Measurements from ENCODE around the gene STYX. TPM values are rescaled to one million over a fixed set of nuclear protein-coding genes. Genes with fewer than 3 reads are reported as not detected.

STYX gene
- total RNA-seq, 1 experiment from 2014 or later = 20.6 TPM

DNA sequence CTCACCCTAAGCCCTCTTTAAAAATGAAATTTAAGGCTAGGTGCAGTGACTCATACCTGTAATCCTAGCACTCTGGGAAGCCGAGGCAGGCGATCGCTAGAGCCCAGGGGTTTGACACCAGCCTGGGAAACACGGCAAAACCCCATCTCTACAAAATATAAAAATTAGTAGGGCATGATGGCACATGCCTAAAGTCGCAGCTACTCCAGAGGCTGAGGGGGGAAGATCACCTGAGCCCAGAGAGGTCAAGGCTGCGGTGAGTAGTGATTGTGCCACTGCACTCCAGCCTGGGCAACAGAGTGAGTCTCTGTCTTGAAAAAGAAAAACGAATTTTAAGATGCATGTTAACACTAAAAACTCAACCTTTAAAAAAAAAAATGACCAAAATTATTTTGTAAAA is 48.7 kb downstream of the STYX start:
- Histone ChIP-seq H3K36me3 (ENCODE audit: control insufficient read depth, insufficient read depth, low read length) (peaks cover 30% of the 10 kb centered on the region), H3K9me3 (ENCODE audit: control insufficient read depth, insufficient read depth, low read depth, low read length) (no peaks in the 10 kb centered on the region), H3K27me3 (ENCODE audit: control insufficient read depth, insufficient read depth, low read length) (no peaks in the 10 kb centered on the region), H3K4me1 (ENCODE audit: control insufficient read depth, insufficient read depth, low read length) (no peaks in the 10 kb centered on the region), H3K4me3 (ENCODE audit: low read depth in 2 of 2, low read length in 2 of 2) (no peak overlapping the region), H3K27ac (ENCODE audit: low read length) (no peak overlapping the region)
- ChIA-PET POLR2A (no interaction called here), CTCF (interaction anchor here (0.6 kb wide), 1 partner anchor 73 kb away, joined by 10 read pairs; no protein-coding TSS in a partner anchor)
- in situ Hi-C loops (cut with HindIII; ENCODE audit: low pct_unique_long_range_greater_than_20kb, low sequenced_read_pairs) (no loop called here), intact Hi-C loops (cut with micrococcal nuclease; ENCODE audit: unreplicated experiment) (no loop called here)
- ATAC-seq (no peak), DNase-seq (ENCODE audit: low read depth, low spot score) (no peak)
- TF ChIP-seq REST (IDR thresholded peaks at IDR 0.05; ENCODE audit: insufficient read depth in 1 of 2, low read depth in 2 of 2, low read length in 1 of 2) (no peak), POLR2AphosphoS5 (IDR thresholded peaks at IDR 0.05; ENCODE audit: low read depth, low read length) (no peak), TCF7L2 (IDR thresholded peaks at IDR 0.05; ENCODE audit: low read depth, low read length) (no peak), SIN3A (IDR thresholded peaks at IDR 0.05; ENCODE audit: borderline replicate concordance, insufficient read depth, low read depth, low read length) (no peak)
- TF ChIP-seq, protein P1, sequence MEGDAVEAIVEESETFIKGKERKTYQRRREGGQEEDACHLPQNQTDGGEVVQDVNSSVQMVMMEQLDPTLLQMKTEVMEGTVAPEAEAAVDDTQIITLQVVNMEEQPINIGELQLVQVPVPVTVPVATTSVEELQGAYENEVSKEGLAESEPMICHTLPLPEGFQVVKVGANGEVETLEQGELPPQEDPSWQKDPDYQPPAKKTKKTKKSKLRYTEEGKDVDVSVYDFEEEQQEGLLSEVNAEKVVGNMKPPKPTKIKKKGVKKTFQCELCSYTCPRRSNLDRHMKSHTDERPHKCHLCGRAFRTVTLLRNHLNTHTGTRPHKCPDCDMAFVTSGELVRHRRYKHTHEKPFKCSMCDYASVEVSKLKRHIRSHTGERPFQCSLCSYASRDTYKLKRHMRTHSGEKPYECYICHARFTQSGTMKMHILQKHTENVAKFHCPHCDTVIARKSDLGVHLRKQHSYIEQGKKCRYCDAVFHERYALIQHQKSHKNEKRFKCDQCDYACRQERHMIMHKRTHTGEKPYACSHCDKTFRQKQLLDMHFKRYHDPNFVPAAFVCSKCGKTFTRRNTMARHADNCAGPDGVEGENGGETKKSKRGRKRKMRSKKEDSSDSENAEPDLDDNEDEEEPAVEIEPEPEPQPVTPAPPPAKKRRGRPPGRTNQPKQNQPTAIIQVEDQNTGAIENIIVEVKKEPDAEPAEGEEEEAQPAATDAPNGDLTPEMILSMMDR (IDR thresholded peaks at IDR 0.05) = no peak
- BruUV-seq (replicated peaks) = no TSS peak

GRCh38 chr14:52780893-52781292 is 50.9 kb downstream of the STYX start:
- ChIA-PET POLR2A (interaction anchor here (0.6 kb wide), 1 partner anchor 50 kb away, joined by 7 read pairs; no protein-coding TSS in a partner anchor), CTCF (no interaction called here)
- no peaks in the 10 kb centered on the region for H3K4me1 ChIP-seq (ENCODE audit: control insufficient read depth, insufficient read depth, low read length)
- no peak for DNase-seq (ENCODE audit: low read depth, low spot score)
- ATAC-seq = no peak
- TF ChIP-seq, protein P1 (IDR thresholded peaks at IDR 0.05) = no peak
- TF ChIP-seq SIN3A (IDR thresholded peaks at IDR 0.05; ENCODE audit: borderline replicate concordance, insufficient read depth, low read depth, low read length) = no peak
- no peak for TF ChIP-seq REST (IDR thresholded peaks at IDR 0.05; ENCODE audit: insufficient read depth in 1 of 2, low read depth in 2 of 2, low read length in 1 of 2)
- TF ChIP-seq TCF7L2 (IDR thresholded peaks at IDR 0.05; ENCODE audit: low read depth, low read length) = no peak
- TF ChIP-seq POLR2AphosphoS5 (IDR thresholded peaks at IDR 0.05; ENCODE audit: low read depth, low read length) = no peak
- no peaks in the 10 kb centered on the region for H3K9me3 ChIP-seq (ENCODE audit: control insufficient read depth, insufficient read depth, low read depth, low read length)
- intact Hi-C loops (cut with micrococcal nuclease; ENCODE audit: unreplicated experiment) (no loop called here), in situ Hi-C loops (cut with HindIII; ENCODE audit: low pct_unique_long_range_greater_than_20kb, low sequenced_read_pairs) (no loop called here)
- H3K36me3 ChIP-seq (ENCODE audit: control insufficient read depth, insufficient read depth, low read length) = peaks cover 27% of the 10 kb centered on the region
- no TSS peak for BruUV-seq (replicated peaks)
- H3K4me3 ChIP-seq (ENCODE audit: low read depth in 2 of 2, low read length in 2 of 2) = no peak overlapping the region
- no peaks in the 10 kb centered on the region for H3K27me3 ChIP-seq (ENCODE audit: control insufficient read depth, insufficient read depth, low read length)
- no peak overlapping the region for H3K27ac ChIP-seq (ENCODE audit: low read length)

Measured in Panc1 (cell line).